Inferior parietal cortex (tissue), 1 donor: Measurements from ENCODE around the gene RPS15.
"Not testable (repeated sequence)": the region's sequence is repeated elsewhere in the genome, so short reads cannot be mapped to it uniquely, and the experiment has no call there.

Experiments used
- DNase-seq: peaks from one replicate; pipeline ENCODE4 v3.0.0-alpha.2; 2016; ENCODE audit errors: extremely low spot score

The RPS15 gene

GRCh38 chr19:1418951-1419738 is 19.1 kb upstream of the RPS15 start:
- DNase-seq, result no peak

- not testable (repeated sequence) for DNase-seq
Measured at GRCh38 chr19:1420085-1420484, 18.1 kb upstream of the RPS15 start.

- DNase-seq, result no peak
Measured at GRCh38 chr19:1420590-1420989, 17.6 kb upstream of the RPS15 start.

- no peak for DNase-seq
Measured at GRCh38 chr19:1421218-1421957, 16.8 kb upstream of the RPS15 start.

- DNase-seq, result no peak
Measured at GRCh38 chr19:1421958-1422305, 16.3 kb upstream of the RPS15 start.

- no peak for DNase-seq
Measured at GRCh38 chr19:1422360-1422759, 15.8 kb upstream of the RPS15 start.

- no peak for DNase-seq
Measured at GRCh38 chr19:1422943-1423342, 15.3 kb upstream of the RPS15 start.

- no peak for DNase-seq
Measured at GRCh38 chr19:1423436-1424191, 14.6 kb upstream of the RPS15 start.

GRCh38 chr19:1424192-1424955 is 13.8 kb upstream of the RPS15 start:
- DNase-seq, result no peak

GRCh38 chr19:1425102-1425837 is 12.9 kb upstream of the RPS15 start:
- DNase-seq, result no peak

GRCh38 chr19:1425902-1426301 is 12.3 kb upstream of the RPS15 start:
- no peak for DNase-seq

- no peak for DNase-seq
Measured at GRCh38 chr19:1426736-1427135, 11.5 kb upstream of the RPS15 start.

- no peak for DNase-seq
Measured at GRCh38 chr19:1427221-1427920, 10.8 kb upstream of the RPS15 start.

- no peak for DNase-seq
Measured at GRCh38 chr19:1428738-1429391, 9.3 kb upstream of the RPS15 start.

- DNase-seq, result no peak
Measured at GRCh38 chr19:1429750-1430149, 8.4 kb upstream of the RPS15 start.

- no peak for DNase-seq
Measured at GRCh38 chr19:1430246-1430645, 8.0 kb upstream of the RPS15 start.

GRCh38 chr19:1431759-1432506 is 6.3 kb upstream of the RPS15 start:
- no peak for DNase-seq

- DNase-seq, result no peak
Measured at GRCh38 chr19:1432507-1432887, 5.7 kb upstream of the RPS15 start.
